ENCODE data around the gene ALPI. TPM values are rescaled to one million over a fixed set of nuclear protein-coding genes. Genes with fewer than 3 reads are reported as not detected.

The ALPI gene
- total RNA-seq, 2 experiments from 2014 or later = not detected

DNA sequence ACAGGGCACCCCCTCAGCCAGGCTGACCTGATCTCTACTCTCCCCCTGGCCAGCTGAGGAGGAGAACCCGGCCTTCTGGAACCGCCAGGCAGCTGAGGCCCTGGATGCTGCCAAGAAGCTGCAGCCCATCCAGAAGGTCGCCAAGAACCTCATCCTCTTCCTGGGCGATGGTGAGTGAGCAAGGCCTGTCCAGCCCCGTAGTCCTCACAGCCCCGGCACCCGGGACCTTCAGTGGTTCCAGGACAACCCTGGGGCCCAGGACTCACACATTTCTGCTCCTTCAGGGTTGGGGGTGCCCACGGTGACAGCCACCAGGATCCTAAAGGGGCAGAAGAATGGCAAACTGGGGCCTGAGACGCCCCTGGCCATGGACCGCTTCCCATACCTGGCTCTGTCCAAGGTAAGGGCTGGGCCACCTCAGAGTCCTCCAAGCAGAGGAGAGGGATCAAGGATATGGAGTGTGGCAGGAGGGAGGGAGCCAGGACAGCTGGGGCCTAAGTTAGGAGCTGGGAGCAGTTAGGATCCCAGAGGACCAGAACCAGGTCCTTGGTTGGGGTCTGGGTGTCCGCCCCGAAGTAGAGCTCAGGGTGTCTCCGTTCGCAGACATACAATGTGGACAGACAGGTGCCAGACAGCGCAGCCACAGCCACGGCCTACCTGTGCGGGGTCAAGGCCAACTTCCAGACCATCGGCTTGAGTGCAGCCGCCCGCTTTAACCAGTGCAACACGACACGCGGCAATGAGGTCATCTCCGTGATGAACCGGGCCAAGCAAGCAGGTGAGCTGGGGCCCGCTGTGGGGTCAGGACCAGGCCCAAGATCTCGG lies 555 bp downstream of the ALPI start:
- Histone ChIP-seq H3K4me3 (ENCODE audit: low read length) (no peak overlapping the region), H3K9me3 (ENCODE audit: control insufficient read depth in 1 of 2, insufficient read depth in 1 of 2, low read length in 2 of 2) (no peaks in the 10 kb centered on the region), H3K4me1 (ENCODE audit: insufficient read depth, low read length) (no peaks in the 10 kb centered on the region), H3K27me3 (ENCODE audit: control insufficient read depth in 1 of 2, insufficient read depth in 2 of 2, low read length in 2 of 2) (peaks cover 0 to 4% of the 10 kb centered on the region in 2 experiments), H3K27ac (ENCODE audit: low read depth in 1 of 2, low read length in 2 of 2) (no peak overlapping the region), H3K36me3 (ENCODE audit: insufficient read depth, low read length) (no peaks in the 10 kb centered on the region)
- Mint-ChIP-seq H3K4me3 (no peak overlapping the region), H3K27ac (no peak overlapping the region), H3K36me3 (ENCODE audit: low read depth) (no peaks in the 10 kb centered on the region), H3K27me3 (peaks cover 20% of the 10 kb centered on the region), H3K4me1 (ENCODE audit: low read depth) (no peaks in the 10 kb centered on the region), H3K9me3 (no peaks in the 10 kb centered on the region)
- ATAC-seq (ENCODE audit: poor library complexity) = no peak
- intact Hi-C loops (cut with DNase I, micrococcal nuclease) = no loop called here
- ChIA-PET POLR2A (no interaction called here), CTCF (no interaction called here)
- TF ChIP-seq, protein P1, sequence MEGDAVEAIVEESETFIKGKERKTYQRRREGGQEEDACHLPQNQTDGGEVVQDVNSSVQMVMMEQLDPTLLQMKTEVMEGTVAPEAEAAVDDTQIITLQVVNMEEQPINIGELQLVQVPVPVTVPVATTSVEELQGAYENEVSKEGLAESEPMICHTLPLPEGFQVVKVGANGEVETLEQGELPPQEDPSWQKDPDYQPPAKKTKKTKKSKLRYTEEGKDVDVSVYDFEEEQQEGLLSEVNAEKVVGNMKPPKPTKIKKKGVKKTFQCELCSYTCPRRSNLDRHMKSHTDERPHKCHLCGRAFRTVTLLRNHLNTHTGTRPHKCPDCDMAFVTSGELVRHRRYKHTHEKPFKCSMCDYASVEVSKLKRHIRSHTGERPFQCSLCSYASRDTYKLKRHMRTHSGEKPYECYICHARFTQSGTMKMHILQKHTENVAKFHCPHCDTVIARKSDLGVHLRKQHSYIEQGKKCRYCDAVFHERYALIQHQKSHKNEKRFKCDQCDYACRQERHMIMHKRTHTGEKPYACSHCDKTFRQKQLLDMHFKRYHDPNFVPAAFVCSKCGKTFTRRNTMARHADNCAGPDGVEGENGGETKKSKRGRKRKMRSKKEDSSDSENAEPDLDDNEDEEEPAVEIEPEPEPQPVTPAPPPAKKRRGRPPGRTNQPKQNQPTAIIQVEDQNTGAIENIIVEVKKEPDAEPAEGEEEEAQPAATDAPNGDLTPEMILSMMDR (IDR thresholded peaks at IDR 0.05) = no peak
- DNase-seq = no peak

DNA sequence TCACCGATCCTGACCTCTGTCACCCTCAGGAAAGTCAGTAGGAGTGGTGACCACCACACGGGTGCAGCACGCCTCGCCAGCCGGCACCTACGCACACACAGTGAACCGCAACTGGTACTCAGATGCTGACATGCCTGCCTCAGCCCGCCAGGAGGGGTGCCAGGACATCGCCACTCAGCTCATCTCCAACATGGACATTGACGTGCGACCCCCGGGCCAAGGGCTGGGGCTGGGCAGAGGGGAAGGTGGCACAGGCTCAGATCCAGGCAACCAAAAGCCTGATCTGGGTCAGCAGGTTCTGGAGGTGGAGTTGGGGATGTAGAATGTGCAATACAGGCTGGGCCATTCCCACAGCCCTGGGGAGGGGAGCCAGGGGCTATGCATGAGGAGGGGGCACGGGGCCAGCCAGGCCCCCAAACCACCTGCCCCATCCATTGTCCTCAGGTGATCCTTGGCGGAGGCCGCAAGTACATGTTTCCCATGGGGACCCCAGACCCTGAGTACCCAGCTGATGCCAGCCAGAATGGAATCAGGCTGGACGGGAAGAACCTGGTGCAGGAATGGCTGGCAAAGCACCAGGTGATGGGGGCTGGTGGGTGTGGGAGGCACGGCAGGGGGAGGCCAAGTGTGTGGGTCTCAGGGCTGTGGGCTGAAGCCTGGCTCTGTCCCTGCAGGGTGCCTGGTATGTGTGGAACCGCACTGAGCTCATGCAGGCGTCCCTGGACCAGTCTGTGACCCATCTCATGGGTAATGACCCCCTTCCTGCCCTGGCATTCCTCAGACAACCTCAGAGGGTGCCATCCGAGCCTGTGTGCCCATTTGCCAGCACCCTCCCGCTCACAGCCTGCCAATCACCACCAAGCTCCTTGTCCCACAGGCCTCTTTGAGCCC lies 1.4 kb downstream of the ALPI start:
- H3K27ac ChIP-seq (ENCODE audit: low read depth in 1 of 2, low read length in 2 of 2) = no peak overlapping the region
- H3K36me3 Mint-ChIP-seq (ENCODE audit: low read depth) = no peaks in the 10 kb centered on the region
- peaks cover 21% of the 10 kb centered on the region for H3K27me3 Mint-ChIP-seq
- H3K36me3 ChIP-seq (ENCODE audit: insufficient read depth, low read length) = no peaks in the 10 kb centered on the region
- H3K27ac Mint-ChIP-seq = no peak overlapping the region
- no peak overlapping the region for H3K4me3 Mint-ChIP-seq
- H3K9me3 ChIP-seq (ENCODE audit: control insufficient read depth in 1 of 2, insufficient read depth in 1 of 2, low read length in 2 of 2) = no peaks in the 10 kb centered on the region
- ATAC-seq (ENCODE audit: poor library complexity) = no peak
- no peaks in the 10 kb centered on the region for H3K4me1 ChIP-seq (ENCODE audit: insufficient read depth, low read length)
- H3K4me1 Mint-ChIP-seq (ENCODE audit: low read depth) = no peaks in the 10 kb centered on the region
- intact Hi-C loops (cut with DNase I, micrococcal nuclease) = no loop called here
- H3K27me3 ChIP-seq (ENCODE audit: control insufficient read depth in 1 of 2, insufficient read depth in 2 of 2, low read length in 2 of 2) = peaks cover 0 to 4% of the 10 kb centered on the region in 2 experiments
- DNase-seq = no peak
- no peaks in the 10 kb centered on the region for H3K9me3 Mint-ChIP-seq
- no peak overlapping the region for H3K4me3 ChIP-seq (ENCODE audit: low read length)
- TF ChIP-seq, protein P1 (IDR thresholded peaks at IDR 0.05) = no peak
- CTCF ChIA-PET = no interaction called here
- POLR2A ChIA-PET = no interaction called here

DNA sequence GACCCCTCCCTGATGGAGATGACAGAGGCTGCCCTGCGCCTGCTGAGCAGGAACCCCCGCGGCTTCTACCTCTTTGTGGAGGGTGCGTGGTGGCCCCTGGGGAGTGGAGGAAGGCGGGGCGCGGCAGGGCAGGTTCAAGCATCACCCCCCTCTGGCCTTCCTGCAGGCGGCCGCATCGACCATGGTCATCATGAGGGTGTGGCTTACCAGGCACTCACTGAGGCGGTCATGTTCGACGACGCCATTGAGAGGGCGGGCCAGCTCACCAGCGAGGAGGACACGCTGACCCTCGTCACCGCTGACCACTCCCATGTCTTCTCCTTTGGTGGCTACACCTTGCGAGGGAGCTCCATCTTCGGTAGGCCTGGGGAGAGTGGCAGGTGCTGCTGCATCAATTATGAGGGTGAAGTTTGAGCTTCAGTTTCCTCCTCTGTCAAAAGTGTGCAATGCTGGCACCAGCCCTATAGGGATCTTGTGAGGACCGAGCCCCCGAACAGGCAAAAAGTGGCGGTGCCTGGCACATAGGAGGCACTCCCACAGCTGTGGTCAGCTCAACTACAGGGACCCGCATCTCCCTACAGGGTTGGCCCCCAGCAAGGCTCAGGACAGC lies 2.2 kb downstream of the ALPI start:
- Histone ChIP-seq H3K27me3 (ENCODE audit: control insufficient read depth in 1 of 2, insufficient read depth in 2 of 2, low read length in 2 of 2) (peaks cover 0 to 4% of the 10 kb centered on the region in 2 experiments), H3K9me3 (ENCODE audit: control insufficient read depth in 1 of 2, insufficient read depth in 1 of 2, low read length in 2 of 2) (no peaks in the 10 kb centered on the region), H3K36me3 (ENCODE audit: insufficient read depth, low read length) (no peaks in the 10 kb centered on the region), H3K27ac (ENCODE audit: low read depth in 1 of 2, low read length in 2 of 2) (no peak overlapping the region), H3K4me3 (ENCODE audit: low read length) (no peak overlapping the region), H3K4me1 (ENCODE audit: insufficient read depth, low read length) (no peaks in the 10 kb centered on the region)
- POLR2A ChIA-PET = no interaction called here
- no peak for DNase-seq
- Mint-ChIP-seq H3K4me3 (no peak overlapping the region), H3K27me3 (peaks cover 26% of the 10 kb centered on the region), H3K36me3 (ENCODE audit: low read depth) (no peaks in the 10 kb centered on the region), H3K27ac (no peak overlapping the region), H3K4me1 (ENCODE audit: low read depth) (no peaks in the 10 kb centered on the region), H3K9me3 (no peaks in the 10 kb centered on the region)
- no peak for ATAC-seq (ENCODE audit: poor library complexity)
- TF ChIP-seq, protein P1 (IDR thresholded peaks at IDR 0.05) = no peak
- intact Hi-C loops (cut with DNase I, micrococcal nuclease) = no loop called here
- CTCF ChIA-PET = no interaction called here

Data from CD4-positive, alpha-beta T cell (primary cell).